ENCODE data around the gene WDR90.

The WDR90 gene

DNA sequence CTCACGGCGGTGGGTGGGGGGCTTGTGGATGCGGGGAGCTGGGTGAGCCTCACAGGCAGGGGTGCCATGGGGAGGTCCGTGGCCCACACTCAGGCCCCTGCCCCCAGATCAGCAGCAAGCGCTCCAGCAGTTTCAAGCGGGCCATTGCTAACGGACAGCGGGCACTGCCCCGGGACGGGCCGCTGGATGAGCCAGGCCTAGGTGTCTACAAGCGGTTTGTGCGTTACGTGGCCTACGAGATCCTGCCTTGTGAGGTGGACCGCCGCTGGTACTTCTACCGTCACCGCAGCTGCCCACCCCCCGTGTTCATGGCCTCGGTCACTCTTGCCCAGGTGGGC lies 27.4 kb downstream of the WDR90 start:
- no peak for DNase-seq (ENCODE audit: low read depth in 2 of 2)

GRCh38 chr16:676913-677312 lies 27.7 kb downstream of the WDR90 start:
- no peak for DNase-seq (ENCODE audit: low read depth in 2 of 2)

DNA sequence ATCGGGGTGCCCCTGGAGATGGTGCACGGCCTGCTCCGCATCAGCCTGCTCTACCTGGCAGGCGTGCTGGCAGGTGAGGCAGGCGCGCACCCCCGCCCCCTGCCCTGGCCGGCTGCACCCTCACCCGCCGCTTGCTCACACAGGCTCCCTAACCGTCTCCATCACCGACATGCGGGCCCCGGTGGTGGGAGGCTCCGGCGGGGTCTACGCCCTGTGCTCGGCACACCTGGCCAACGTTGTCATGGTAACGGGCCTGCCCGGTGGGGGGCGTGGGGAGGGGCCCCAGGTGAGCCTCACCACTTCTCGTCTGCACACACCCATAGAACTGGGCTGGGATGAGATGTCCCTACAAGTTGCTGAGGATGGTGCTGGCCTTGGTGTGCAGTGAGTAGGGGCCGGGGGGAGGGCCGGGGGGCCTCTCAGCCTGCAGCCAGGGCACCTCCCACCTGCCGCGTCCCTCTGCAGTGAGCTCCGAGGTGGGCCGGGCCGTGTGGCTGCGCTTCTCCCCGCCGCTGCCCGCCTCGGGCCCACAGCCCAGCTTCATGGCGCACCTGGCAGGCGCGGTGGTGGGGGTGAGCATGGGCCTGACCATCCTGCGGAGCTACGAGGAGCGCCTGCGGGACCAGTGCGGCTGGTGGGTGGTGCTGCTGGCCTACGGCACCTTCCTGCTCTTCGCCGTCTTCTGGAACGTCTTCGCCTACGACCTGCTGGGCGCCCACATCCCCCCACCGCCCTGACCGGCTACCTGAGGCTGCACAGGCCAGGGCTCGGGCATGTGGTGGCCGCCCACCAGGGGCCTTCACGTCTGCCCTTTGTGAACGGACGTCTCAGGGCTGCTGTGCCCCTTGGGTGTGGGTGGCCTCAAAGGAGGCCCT lies 28.4 kb downstream of the WDR90 start:
- no peak for DNase-seq (ENCODE audit: low read depth in 2 of 2)

- no peak for DNase-seq (ENCODE audit: low read depth in 2 of 2)
Observed at GRCh38 chr16:678209-678857, 29.2 kb downstream of the WDR90 start.

GRCh38 chr16:678858-679813 lies 30.0 kb downstream of the WDR90 start:
- peak; percentile 33 to 40 for DNase-seq (ENCODE audit: low read depth in 2 of 2)

- peak; percentile 84 to 87 for DNase-seq (ENCODE audit: low read depth in 2 of 2)
Observed at GRCh38 chr16:679814-680624, 30.9 kb downstream of the WDR90 start, which contains the start of gene STUB1. TSS of gene STUB1 (plus strand) at chr16:680410. CDS start at chr16:680526, 116 bp downstream.

DNA sequence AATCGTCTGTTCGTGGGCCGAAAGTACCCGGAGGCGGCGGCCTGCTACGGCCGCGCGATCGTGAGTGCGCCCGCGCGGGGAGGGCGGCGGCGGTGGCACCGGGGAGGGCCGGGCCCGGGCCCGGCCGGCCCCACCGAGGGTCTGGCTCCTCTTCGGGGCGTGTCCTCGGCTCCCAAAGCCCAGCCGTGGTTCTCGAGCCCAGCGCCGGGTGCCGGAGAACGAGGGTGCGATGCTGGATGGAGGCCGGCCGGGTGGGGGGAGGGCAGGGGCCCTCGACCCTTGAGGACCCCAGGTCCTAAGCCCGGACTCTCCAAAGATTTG lies 31.4 kb downstream of the WDR90 start:
- DNase-seq (ENCODE audit: low read depth in 2 of 2): no peak

GRCh38 chr16:680967-681745 lies 32.0 kb downstream of the WDR90 start:
- DNase-seq (ENCODE audit: low read depth in 2 of 2): no peak

DNA sequence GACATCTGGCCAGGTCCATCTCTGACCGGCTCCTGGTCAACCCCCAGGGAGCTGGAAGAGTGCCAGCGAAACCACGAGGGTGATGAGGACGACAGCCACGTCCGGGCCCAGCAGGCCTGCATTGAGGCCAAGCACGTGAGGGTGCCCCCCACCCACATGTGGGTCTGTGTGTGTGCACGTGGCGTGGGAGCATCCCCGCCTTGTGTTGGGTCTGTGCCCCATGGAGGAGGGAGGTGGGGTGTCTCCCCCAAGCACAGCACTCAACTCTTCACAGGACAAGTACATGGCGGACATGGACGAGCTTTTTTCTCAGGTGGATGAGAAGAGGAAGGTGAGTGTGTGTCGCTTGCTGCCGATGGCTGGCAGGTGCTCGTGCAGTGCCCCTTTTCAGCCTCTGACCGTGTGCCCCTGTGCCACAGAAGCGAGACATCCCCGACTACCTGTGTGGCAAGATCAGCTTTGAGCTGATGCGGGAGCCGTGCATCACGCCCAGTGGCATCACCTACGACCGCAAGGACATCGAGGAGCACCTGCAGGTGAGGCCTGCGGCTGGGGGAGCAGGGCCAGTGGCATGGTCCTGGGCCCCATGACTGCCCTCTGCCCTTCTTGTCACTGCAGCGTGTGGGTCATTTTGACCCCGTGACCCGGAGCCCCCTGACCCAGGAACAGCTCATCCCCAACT lies 32.7 kb downstream of the WDR90 start:
- DNase-seq (ENCODE audit: low read depth in 2 of 2): no peak

GRCh38 chr16:682493-683395 lies 33.6 kb downstream of the WDR90 start:
- DNase-seq (ENCODE audit: low read depth in 2 of 2): no peak

DNA sequence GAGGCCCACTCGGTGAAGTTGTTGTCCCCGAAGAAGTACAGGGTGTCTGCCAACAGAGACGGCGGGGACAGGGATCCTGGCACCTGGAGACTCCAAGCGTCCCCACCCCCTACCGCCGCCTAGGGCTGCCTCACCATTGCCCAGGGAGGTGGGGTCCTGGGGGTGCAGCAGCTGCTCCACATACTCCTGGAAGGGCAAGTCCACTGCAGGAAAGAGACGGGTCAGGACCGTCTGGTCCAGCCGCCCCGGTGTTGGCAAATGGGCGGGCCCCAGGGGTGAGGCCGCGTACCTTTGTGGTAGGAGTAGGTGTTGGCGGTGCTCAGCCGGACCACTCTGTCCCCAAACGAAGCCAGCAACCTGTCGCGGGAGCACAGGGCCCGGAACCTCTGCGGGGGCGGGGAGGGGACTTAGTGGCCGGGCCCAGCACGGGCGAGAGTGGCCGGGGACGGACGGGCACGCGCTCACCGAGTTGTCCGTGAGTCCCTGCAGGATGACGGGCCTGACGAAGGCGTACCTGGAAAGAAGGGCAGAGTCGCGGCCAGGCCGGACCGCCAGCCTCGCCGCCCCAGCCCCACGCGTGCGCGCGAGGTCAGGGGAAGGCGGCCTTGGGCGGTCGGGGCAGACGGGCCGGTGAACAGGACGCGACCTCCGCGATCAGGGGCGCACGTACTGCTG lies 34.4 kb downstream of the WDR90 start:
- no peak for DNase-seq (ENCODE audit: low read depth in 2 of 2)

DNA sequence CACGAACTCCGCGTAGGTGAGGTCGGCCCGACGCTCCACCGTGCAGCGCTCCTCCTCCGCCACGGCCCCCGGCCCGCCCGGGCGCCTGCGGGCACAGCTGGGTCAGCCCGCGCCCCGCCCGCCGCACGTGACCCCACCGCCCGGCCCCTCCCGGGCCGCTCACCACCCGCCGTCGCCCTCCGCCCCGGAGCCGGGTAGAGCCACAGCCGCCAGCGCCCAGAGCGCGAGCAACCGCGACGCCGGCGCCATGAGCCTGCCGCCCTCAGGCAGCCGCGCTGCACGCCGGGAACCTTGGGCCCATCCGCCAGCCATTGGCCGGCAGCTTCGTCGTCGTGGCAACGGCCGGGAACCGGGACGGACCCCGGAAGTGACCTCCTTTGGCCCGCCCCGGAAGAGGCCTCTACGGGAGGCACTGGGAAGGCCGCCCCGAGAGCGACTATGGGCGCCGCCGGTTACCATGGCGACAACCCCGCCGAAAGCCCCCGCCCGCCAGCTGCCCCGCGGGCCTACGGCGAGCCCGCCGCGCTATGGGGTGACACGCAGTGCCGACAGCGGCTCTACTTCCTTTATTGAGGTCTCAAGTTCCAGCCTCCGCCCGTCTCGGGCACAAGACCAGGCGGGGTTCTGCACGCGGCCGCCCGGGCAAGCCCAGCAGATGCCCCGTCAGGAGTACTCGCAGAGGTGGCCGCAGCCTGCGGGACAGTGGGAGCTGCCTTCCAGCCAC lies 35.1 kb downstream of the WDR90 start, which contains the start of gene JMJD8:
Gene JMJD8, minus strand, starts transcription at position 264 of the 724 bp plus-strand sequence. Its CDS starts 15 bp downstream, at position 249.
- DNase-seq (ENCODE audit: low read depth in 2 of 2): peak; percentile 92 to 96

- no peak for DNase-seq (ENCODE audit: low read depth in 2 of 2)
Observed at GRCh38 chr16:684961-685696, 36.0 kb downstream of the WDR90 start.

DNA sequence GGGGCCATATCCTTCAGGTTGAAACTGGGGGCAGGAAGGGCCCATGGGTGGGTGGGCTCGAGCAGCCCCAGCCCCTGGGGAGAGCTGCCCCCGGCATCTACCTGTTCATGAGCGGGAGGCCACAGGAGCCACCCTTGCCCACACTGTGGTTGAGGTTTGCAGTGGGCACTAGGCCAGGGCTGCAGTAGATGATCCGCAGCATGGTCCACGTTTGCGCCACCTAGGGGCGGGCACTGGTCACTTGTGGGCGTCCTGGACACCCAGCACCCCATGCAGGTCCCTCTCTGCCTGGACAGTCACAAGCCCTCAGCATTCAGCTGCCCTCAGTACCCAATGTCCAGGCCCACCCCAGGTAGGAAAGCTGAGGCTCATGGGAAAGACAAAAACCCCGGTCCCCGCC lies 36.8 kb downstream of the WDR90 start:
- DNase-seq (ENCODE audit: low read depth in 2 of 2): no peak

DNA sequence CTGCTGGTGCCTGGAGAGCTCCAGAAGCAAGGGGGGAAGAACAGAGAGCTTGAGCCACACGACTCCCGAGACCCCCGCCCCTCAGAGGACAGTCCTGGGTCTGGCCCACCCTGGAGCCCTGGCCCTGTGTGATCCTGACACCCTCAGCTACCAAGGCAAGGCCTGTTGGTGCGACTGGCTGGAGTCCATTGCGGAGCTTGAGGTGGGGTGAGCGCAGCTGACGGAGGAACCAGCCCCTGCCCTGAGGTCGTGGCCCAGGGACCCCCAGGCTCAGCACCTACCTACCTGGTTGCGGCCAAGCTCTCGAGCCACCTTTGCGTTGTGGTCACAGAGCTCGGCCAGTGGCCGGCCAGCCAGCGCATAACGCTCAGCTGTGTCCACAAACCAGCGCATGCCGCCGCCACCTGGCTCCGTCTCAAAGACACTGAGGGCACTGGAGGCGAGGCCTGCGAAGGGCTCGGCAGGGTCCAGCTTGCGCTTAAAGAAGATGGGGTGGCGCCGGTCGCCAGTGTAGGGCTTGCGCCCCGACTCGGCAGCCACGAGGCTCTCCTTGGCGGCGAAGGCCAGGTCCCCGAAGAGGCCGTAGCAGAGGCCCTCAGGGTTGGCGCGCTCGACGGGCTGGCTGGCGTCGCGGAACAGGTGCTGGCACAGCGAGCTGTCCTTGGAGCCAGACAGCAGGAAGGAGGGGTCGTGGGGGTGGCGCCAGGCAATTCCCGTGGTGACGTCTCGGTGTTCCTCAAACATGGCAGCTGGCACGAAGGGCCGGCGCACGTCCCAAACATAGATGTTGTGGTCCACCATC lies 37.5 kb downstream of the WDR90 start:
- DNase-seq (ENCODE audit: low read depth in 2 of 2): no peak

GRCh38 chr16:687499-687898 lies 38.3 kb downstream of the WDR90 start:
- DNase-seq (ENCODE audit: low read depth in 2 of 2): no peak
